GM19193 (cell line): ENCODE data around the gene ARL1.

ENCODE experiments used
- POLR2A ChIP-seq: IDR thresholded peaks from 4 replicates; pipeline ENCODE4 v1.6.1; 2011; ENCODE audit not compliant: insufficient read depth, insufficient read length; ENCODE audit errors: extremely low read depth

The ARL1 gene

GRCh38 chr12:101407436-101408345 is at the start of gene ARL1:
TSS of gene ARL1 (minus strand) at chr12:101407772. CDS start at chr12:101407645, 127 bp downstream.
- TF ChIP-seq POLR2A = peak; percentile 94

- no peak for TF ChIP-seq POLR2A
Measured at GRCh38 chr12:101455685-101456084, 48.1 kb upstream of the ARL1 start.

GRCh38 chr12:101441461-101442224 is 34.1 kb upstream of the ARL1 start:
- no peak for TF ChIP-seq POLR2A

GRCh38 chr12:101439236-101439635 is 31.7 kb upstream of the ARL1 start:
- no peak for TF ChIP-seq POLR2A

GRCh38 chr12:101436136-101436535 is 28.6 kb upstream of the ARL1 start:
- no peak for TF ChIP-seq POLR2A

- TF ChIP-seq POLR2A = no peak
Measured at GRCh38 chr12:101430456-101430855, 22.9 kb upstream of the ARL1 start.

- TF ChIP-seq POLR2A = no peak
Measured at GRCh38 chr12:101424620-101425019, 17.0 kb upstream of the ARL1 start.

- TF ChIP-seq POLR2A = no peak
Measured at GRCh38 chr12:101415228-101415627, 7.7 kb upstream of the ARL1 start.

GRCh38 chr12:101414533-101415119 is 7.1 kb upstream of the ARL1 start:
- TF ChIP-seq POLR2A = no peak

GRCh38 chr12:101407049-101407435 is 530 bp downstream of the ARL1 start:
- no peak for TF ChIP-seq POLR2A

GRCh38 chr12:101379149-101379548 is 28.4 kb downstream of the ARL1 start:
- no peak for TF ChIP-seq POLR2A

- TF ChIP-seq POLR2A = no peak
Measured at GRCh38 chr12:101375573-101375972, 32.0 kb downstream of the ARL1 start.

GRCh38 chr12:101372431-101372830 is 35.1 kb downstream of the ARL1 start:
- no peak for TF ChIP-seq POLR2A

- no peak for TF ChIP-seq POLR2A
Measured at GRCh38 chr12:101368016-101368415, 39.6 kb downstream of the ARL1 start.

GRCh38 chr12:101361455-101361854 is 46.1 kb downstream of the ARL1 start:
- no peak for TF ChIP-seq POLR2A
